ENCODE data around the gene CLEC19A.

The CLEC19A gene

DNA sequence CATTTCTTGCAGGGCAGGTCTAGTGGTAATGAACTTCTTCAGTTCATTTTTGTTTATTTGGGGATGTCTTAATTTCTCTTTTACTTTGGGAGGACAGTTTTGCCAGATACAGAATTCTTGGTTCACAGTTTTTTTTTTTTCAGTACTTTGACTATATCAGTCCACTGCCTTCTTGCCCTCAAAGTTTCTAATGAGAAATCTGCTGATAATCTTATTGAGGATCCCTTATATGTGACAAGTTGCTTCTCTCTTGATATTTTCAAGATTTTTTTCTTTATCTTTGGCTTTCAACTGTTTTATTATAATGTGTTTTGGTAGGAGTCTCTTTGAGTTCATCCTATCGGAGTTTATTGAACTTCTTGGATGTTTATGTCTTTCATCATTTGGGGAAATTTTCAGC is 42.8 kb downstream of the CLEC19A start:
- no peak for DNase-seq (ENCODE audit: low read depth)

DNA sequence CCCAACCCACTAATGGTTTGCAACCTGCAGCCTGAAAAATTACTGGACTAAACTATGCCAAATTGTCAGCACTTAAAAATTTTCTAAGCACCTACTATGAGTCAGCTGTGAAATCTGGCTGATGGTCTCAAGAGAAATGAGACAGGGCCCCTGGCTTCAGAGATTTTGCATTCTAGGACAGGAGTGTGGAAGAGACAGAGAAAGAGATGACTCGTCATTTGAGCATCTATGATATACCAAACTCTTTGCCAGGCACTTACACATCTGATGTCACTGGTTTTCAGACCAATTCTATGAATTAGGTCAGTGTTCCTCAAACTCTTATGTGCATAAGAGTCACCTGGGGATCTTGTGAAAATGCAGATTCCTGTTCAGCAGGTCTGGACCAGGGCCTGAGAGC is 44.4 kb downstream of the CLEC19A start:
- no peak for DNase-seq (ENCODE audit: low read depth)

DNA sequence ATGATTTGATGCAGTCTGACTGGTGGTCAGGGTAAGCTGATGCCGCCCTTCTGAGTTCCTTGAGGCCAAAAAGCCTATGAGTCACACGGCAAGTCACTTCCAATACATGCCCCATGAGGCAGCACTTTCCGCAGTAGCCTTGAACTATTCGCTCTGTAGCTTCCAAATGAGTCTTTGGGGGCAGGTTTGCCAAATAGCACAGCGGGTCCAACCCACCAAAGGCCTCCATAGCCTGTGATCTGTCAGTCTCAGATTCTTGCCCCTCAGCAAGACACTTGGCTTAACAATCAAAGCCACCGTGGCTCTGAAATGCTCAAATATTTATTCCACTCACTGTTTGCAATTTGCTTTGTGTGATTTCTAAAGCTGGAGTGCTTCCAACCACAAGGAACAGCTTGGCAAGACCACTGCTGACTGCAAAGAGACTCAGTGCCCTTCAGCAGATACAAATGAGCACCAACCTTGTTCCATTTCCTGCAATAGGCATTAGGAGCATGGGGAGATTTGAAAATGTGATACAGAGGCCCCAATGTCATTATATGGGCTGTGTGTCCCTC is 45.4 kb downstream of the CLEC19A start:
- peak; percentile 53 for DNase-seq (ENCODE audit: low read depth)

GRCh38 chr16:19331794-19332193 is 46.3 kb downstream of the CLEC19A start:
- no peak for DNase-seq (ENCODE audit: low read depth)

DNA sequence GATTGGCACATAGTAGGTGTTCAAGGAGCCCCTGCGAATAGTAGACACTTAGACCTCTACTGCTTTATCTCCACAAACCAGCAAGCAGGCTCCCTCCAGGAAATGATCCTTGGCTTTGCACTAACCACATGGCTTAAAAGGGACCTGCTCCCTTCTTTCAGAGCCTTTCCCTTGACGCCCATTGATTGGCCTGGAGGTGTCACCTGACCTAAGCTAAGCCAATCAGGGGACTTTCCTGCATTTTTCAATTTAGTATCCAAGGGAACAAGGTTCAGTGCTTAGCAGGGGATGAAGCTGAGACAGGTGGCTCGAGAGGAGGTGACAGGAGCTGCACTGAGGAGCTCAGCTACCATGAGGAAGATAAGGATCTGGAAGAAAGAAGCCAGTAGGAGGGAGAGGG is 52.8 kb downstream of the CLEC19A start:
- DNase-seq (ENCODE audit: low read depth), result no peak

DNA sequence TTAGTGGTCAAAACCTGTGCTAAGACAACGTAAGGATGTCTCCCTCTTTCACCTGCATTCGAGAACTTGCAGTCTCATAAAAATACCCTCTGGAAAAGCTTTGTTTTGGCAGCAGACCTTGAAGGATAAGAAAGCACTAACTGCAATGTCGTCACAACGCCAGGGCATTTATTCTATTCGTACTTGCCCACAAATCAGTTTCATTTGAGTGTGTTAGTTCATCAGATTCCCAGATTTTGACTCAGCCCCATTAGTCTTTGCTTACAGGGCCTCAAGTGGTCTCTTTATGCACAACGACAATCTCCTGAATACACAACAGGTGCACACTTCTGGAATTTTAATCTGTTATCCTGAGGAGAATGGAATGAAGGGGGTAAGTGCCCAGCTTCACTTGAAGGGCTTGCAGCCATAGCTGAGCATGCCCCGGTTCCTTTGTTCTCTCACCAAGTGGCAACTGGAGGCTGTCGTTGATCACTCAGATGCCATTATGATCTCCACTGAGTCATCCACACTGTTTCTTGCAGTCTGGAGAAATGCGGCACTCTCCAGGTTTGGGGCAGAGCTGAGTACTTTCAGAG is 58.8 kb downstream of the CLEC19A start:
- no peak for DNase-seq (ENCODE audit: low read depth)

DNA sequence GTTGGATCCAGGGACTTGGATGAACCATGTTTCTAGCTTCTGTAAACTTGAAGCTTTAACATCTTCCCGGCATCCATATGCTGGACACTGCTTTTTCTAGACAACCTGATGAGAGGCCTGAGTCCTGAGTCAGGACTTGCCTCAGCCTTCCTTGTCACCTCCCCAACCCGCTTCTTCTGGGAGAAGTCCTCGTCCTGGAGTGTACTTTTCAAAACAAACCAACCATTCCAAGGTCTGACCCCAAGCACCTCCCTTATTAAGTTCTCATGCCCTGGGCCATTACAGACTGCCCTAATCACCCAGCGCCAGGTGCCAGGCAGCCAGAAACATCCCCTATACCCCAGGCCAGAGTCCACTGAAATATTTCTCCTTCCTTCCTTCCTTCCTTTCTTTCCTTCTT is 59.4 kb downstream of the CLEC19A start:
- DNase-seq (ENCODE audit: low read depth), result no peak

- DNase-seq (ENCODE audit: low read depth), result no peak
Measured at GRCh38 chr16:19346335-19346922, 60.9 kb downstream of the CLEC19A start.

DNA sequence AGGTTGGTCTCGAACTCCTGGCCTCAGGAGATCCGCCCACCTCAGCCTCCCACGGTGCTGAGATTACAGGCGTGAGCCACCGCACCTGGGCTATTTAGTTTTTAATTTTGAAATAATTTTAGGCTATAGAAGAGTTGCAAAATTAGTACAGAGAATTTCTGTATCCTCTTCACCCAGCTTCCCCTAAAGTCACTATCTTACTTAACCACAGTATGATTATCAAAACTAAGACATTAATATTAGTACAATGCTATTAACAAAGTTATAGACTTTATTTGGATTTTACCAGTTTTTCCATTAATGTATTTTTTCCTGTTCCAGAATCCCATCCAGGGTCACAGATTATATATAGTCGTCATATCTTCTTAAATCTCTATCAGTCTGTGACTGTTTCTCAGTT is 62.6 kb downstream of the CLEC19A start:
- DNase-seq (ENCODE audit: low read depth), result no peak

DNA sequence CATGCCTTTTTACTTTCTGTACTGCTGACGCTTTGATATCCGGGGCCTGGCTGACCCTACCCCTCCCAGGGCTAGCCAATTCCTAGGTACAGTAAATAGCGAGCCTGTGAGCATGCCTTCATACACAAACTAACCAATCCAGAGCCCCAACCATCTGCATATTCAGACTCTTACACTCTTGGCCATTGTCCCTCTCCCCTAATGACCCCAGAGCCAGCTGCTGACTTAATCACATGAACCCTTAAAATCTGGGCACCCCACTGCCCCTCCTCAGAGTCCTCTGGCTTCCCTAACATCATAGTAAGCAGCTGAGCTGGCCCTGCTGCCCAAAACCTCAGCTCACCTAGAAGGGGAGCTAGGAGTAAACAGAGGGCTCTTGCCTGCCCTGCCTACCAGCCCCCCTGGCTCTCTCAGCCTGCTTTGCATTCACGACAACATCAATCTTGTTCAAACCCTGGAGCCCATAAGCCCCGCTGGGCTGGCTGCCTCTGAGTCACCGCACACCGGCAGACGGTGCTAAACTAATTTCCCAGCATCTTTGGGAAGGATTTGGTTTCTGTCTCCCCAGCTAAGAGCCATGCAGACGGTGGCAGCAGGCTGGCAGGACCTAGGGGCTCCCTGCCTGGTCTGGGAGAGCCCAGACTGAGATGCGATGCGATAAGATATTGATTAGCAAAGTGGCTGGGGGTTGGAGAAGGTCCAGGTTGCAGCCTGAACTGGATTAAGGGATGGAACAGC is 63.2 kb downstream of the CLEC19A start:
- no peak for DNase-seq (ENCODE audit: low read depth)

GRCh38 chr16:19354371-19354770 is 68.8 kb downstream of the CLEC19A start:
- DNase-seq (ENCODE audit: low read depth), result no peak

- no peak for DNase-seq (ENCODE audit: low read depth)
Measured at GRCh38 chr16:19356024-19356952, 70.8 kb downstream of the CLEC19A start.

GRCh38 chr16:19359556-19359955 is 74.0 kb downstream of the CLEC19A start:
- no peak for DNase-seq (ENCODE audit: low read depth)
